Activated T-helper 2 cell treated with anti-CD3 and anti-CD28 coated beads, Interferon-gamma antibody, Interleukin-2, Interleukin-4, amounts not matched to agents 10 μg/mL and 5 μg/mL and 100 μg/mL, durations not matched to agents 14 hours and 24 hours and 36 hours (primary cell): ENCODE measurements around the gene ANAPC15. TPM values are rescaled to one million over a fixed set of nuclear protein-coding genes. Genes with fewer than 3 reads are reported as not detected.

Source experiments
- DNase-seq: peaks from one replicate; pipeline ENCODE4 v3.0.0; 2021; ENCODE audit warnings: low spot score
- H3K27ac Mint-ChIP-seq: one replicate; pipeline ENCODE4 v1.8.0; 2021; ENCODE audit warnings: mixed read lengths
- H3K27me3 Mint-ChIP-seq: one replicate; pipeline ENCODE4 v1.8.0; 2021; ENCODE audit warnings: low read depth, mixed read lengths
- H3K36me3 Mint-ChIP-seq: one replicate; pipeline ENCODE4 v1.8.0; 2021; ENCODE audit warnings: low read depth, mixed read lengths
- H3K4me1 Mint-ChIP-seq: one replicate; pipeline ENCODE4 v1.8.0; 2021; ENCODE audit warnings: low read depth, mixed read lengths
- H3K4me3 Mint-ChIP-seq: one replicate; pipeline ENCODE4 v1.8.0; 2021; ENCODE audit warnings: low read depth, mild to moderate bottlenecking, moderate library complexity, mixed read lengths
- H3K9me3 Mint-ChIP-seq: one replicate; pipeline ENCODE4 v1.8.0; 2021; ENCODE audit warnings: mixed read lengths
- intact Hi-C: fragments of 100-400 bp; cut with micrococcal nuclease; formaldehyde crosslinking; loops from one replicate; pipeline ENCODE4 v1.15.1; 2023
- total RNA-seq: library from RNA; stranded (reverse); gene quantifications from 2 replicates; pipeline ENCODE4 v1.2.3, GENCODE V29; 2022

The ANAPC15 gene
- total RNA-seq, 1 donor from 2014 or later: 67.9 TPM

- intact Hi-C loops: no loop called here
- Mint-ChIP-seq H3K4me3 (no peak overlapping the region), H3K36me3 (peaks cover 33% of the 10 kb centered on the region), H3K27me3 (no peaks in the 10 kb centered on the region), H3K9me3 (no peaks in the 10 kb centered on the region), H3K27ac (no peak overlapping the region), H3K4me1 (peaks cover 8% of the 10 kb centered on the region)
- DNase-seq: no peak
Observed at GRCh38 chr11:72061739-72062396, 50.6 kb downstream of the ANAPC15 start.

Other genes with a start within 250 kb of the ANAPC15 start
- gene DEFB131B, start 234.2 kb downstream of the ANAPC15 start, total RNA-seq: not detected in 2 replicates
- 14.7 and 15.1 TPM in 2 replicates for gene XNDC1N, start 184.1 kb downstream of the ANAPC15 start, total RNA-seq
- gene RNF121, start 183.6 kb downstream of the ANAPC15 start, total RNA-seq: 49.1 and 51.3 TPM in 2 replicates
- gene IL18BP, start 113.8 kb downstream of the ANAPC15 start, total RNA-seq: 12.6 and 13.5 TPM in 2 replicates
- 162 and 174 TPM in 2 replicates for gene NUMA1, start 32.2 kb downstream of the ANAPC15 start, total RNA-seq
- 7.9 and 9.2 TPM in 2 replicates for gene LRRC51, start 31.8 kb downstream of the ANAPC15 start, total RNA-seq
- 95.1 and 100 TPM in 2 replicates for gene LAMTOR1, start 9.4 kb downstream of the ANAPC15 start, total RNA-seq
- gene TOMT, start 6.8 kb downstream of the ANAPC15 start, total RNA-seq: 0.18 TPM in 1 of 2 replicates, not detected in the other
- gene FOLR3, start 23.0 kb upstream of the ANAPC15 start, total RNA-seq: 0.18 and 0.51 TPM in 2 replicates
- gene FOLR1, start 79.4 kb upstream of the ANAPC15 start, total RNA-seq: not detected in 2 replicates
- not detected in 2 replicates for gene FOLR2, start 104.1 kb upstream of the ANAPC15 start, total RNA-seq
- gene INPPL1, start 112.1 kb upstream of the ANAPC15 start, total RNA-seq: 176 TPM in 2 replicates
- gene PHOX2A, start 131.5 kb upstream of the ANAPC15 start, total RNA-seq: not detected in 2 replicates